AG09319 (cell line): ENCODE measurements around the gene UGGT1.

ENCODE experiments used
- DNase-seq: peaks from one replicate; pipeline ENCODE4 v3.0.0-alpha.2; 2010; ENCODE audit warnings: low read depth; ENCODE audit errors: extremely low read depth
- CTCF ChIP-seq: IDR thresholded peaks from 2 replicates; pipeline ENCODE4 v1.5.1; 2011; ENCODE audit warnings: low read depth, mild to moderate bottlenecking, inconsistent platforms, low read length, moderate library complexity

UGGT1 gene

DNA sequence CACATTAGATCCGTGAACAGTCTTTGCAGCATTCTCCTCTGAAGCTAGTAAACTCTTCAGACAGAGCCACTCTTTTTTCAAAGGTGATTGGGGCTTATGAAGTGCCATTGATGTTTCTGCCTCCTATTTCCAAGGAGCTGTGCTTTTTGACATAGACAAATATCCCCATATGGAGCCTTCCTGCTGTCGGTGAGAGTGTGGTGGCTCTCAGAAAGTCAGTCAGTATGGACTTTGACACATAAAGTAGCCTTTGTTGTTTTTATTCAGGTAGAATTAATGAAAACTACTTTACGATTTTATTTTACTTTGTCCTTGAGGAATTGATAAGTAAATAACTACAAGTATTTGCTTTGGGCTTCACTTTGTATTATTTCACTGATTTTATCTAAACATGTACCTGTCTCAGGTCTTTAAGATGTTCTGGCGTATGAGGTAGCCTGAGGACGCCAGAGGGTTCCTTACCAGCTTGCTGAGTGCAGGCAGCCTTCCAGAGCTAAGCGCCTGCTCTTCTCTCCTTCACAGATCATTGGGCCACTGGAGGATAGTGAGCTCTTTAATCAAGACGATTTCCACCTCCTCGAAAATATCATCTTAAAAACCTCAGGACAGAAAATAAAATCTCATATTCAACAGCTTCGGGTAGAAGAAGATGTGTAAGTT, 69.7 kb downstream of the UGGT1 start:
- TF ChIP-seq CTCF = no peak
- no peak for DNase-seq

GRCh38 chr2:128162266-128162665, 71.3 kb downstream of the UGGT1 start:
- DNase-seq = no peak
- no peak for TF ChIP-seq CTCF

GRCh38 chr2:128164311-128164710, 73.3 kb downstream of the UGGT1 start:
- no peak for DNase-seq
- TF ChIP-seq CTCF = no peak

DNA sequence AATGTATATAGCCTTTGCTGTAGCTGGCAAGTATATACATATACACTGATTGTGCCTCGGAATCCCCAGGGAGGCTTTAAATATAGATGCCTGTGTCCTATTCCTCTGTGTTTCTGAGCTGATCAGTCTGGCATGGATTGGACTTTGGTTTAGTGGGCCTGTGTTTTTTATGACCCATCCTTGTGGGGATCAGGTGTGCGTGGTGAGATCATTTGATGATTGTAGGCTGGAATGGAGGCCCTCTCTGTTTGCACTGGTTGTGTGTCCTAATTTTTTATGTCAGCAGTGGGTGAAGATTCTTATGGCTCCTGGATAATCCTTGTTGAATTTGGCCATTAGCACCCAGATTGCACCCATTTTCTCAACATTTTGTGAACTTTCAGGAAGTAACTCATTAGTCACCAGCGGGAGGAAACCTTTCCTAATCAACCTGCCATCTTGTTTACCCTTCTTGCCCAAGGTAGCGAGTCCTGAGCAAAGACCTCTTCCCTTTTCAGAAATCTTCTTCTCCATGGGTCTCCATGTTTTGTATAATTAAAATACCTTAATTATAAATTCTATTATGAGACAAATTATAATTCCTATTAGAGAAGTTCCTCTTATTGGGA, 75.8 kb downstream of the UGGT1 start:
- no peak for TF ChIP-seq CTCF
- no peak for DNase-seq

DNA sequence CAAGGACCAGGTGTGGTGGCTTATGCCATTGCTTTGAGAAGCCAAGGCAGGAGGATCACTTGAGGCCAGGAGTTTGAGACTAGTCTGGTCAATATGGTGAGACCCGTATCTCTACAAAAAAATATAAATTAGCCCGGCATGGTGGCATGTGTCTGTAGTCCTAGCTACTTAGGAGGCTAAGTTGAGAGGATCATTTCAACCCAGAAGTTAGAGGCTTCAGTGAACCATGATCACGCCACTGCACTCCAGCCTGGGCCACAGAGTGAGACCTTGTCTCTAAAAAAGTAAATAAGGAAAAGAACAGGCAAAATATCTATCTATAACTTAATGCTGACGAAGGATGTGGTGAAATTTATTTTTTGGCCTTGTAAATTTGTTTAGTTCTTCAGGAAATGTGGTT, 78.1 kb downstream of the UGGT1 start:
- no peak for TF ChIP-seq CTCF
- no peak for DNase-seq

- no peak for DNase-seq
- TF ChIP-seq CTCF = no peak
Measured at GRCh38 chr2:128169497-128169896, 78.5 kb downstream of the UGGT1 start.

DNA sequence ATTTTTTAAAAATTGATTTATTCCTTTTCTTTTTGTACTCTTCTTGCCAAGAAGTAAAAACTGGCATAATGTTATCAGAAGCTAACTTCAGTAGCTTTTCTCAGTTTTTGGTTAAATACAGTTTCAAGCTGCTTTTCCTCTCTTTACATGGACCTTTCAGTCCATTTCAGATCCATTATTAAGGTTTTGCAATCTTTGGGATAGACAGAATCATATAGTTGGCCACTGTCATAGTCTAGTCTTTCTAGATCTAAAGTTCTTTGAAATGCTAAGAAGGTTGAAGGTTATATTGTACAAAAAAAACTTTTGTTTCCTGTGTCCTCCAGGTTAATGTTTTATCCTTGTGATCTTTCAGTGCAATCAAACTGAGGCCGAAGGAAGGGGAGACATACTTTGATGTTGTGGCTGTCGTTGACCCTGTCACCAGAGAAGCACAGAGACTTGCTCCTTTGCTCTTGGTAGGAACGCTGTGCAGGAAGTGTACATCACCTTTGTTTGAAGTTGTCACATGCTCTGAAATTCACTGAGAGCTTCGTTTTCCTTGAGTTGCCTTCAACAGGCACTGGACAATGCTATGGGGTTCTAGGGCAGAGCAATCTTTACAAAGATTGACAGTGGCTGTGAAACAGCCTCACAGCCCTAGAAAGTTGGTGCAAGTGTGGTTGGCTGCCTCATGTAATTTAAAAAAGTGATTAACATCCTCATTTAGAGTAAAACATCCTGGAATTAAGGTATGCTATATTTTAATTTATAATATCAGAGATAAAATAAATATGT, 79.1 kb downstream of the UGGT1 start:
- DNase-seq = no peak
- no peak for TF ChIP-seq CTCF
